GF-D8 (cell line): ENCODE results near the gene COA3.

Experiments used
- DNase-seq: peaks from one replicate; lab custom pipeline; 2025; lab: John Stamatoyannopoulos, UW

The COA3 gene

GRCh38 chr17:42817866-42818265 lies 19.4 kb upstream of the COA3 start:
- DNase-seq = no peak

- no peak for DNase-seq
Observed at GRCh38 chr17:42814633-42815399, 16.3 kb upstream of the COA3 start.

- DNase-seq = no peak
Observed at GRCh38 chr17:42809250-42809649, 10.7 kb upstream of the COA3 start.

GRCh38 chr17:42806249-42806648 lies 7.7 kb upstream of the COA3 start:
- DNase-seq = no peak

- no peak for DNase-seq
Observed at GRCh38 chr17:42804918-42805367, 6.4 kb upstream of the COA3 start.

- no peak for DNase-seq
Observed at GRCh38 chr17:42803074-42803883, 4.8 kb upstream of the COA3 start.

- DNase-seq = no peak
Observed at GRCh38 chr17:42798011-42798382, 507 bp downstream of the COA3 start.

- DNase-seq = no peak
Observed at GRCh38 chr17:42797067-42798007, 1.2 kb downstream of the COA3 start.

- DNase-seq = no peak
Observed at GRCh38 chr17:42796066-42796758, 2.3 kb downstream of the COA3 start.

- DNase-seq = no peak
Observed at GRCh38 chr17:42795465-42795864, 3.0 kb downstream of the COA3 start.

GRCh38 chr17:42795061-42795460 lies 3.4 kb downstream of the COA3 start:
- no peak for DNase-seq

GRCh38 chr17:42792545-42792944 lies 6.0 kb downstream of the COA3 start:
- no peak for DNase-seq

GRCh38 chr17:42791948-42792347 lies 6.6 kb downstream of the COA3 start:
- no peak for DNase-seq

- DNase-seq = no peak
Observed at GRCh38 chr17:42787266-42787665, 11.2 kb downstream of the COA3 start.

GRCh38 chr17:42784811-42785592 lies 13.5 kb downstream of the COA3 start:
- DNase-seq = no peak

- no peak for DNase-seq
Observed at GRCh38 chr17:42784409-42784808, 14.1 kb downstream of the COA3 start.

GRCh38 chr17:42783791-42784138 lies 14.7 kb downstream of the COA3 start:
- DNase-seq = no peak

- no peak for DNase-seq
Observed at GRCh38 chr17:42783062-42783790, 15.3 kb downstream of the COA3 start.

- no peak for DNase-seq
Observed at GRCh38 chr17:42782166-42783061, 16.1 kb downstream of the COA3 start.
